RKO (cell line): ENCODE results near the gene NENF.
A peak's percentile ranks its signal among the peaks of the same experiment; 100 is the strongest.
"Not testable (repeated sequence)": the region's sequence is repeated elsewhere in the genome, so short reads cannot be mapped to it uniquely, and the experiment has no call there.

Experiments
- DNase-seq: peaks from one replicate; pipeline ENCODE4 v3.0.0-alpha.2; 2016; ENCODE audit warnings: low spot score

The NENF gene

GRCh38 chr1:212460376-212460775 lies 27.7 kb downstream of the NENF start:
- no peak for DNase-seq

GRCh38 chr1:212461916-212462660 lies 29.4 kb downstream of the NENF start:
- no peak for DNase-seq

- DNase-seq: no peak
These were observed 31.0 kb downstream of the NENF start for GRCh38 chr1:212463565-212464285.

DNA sequence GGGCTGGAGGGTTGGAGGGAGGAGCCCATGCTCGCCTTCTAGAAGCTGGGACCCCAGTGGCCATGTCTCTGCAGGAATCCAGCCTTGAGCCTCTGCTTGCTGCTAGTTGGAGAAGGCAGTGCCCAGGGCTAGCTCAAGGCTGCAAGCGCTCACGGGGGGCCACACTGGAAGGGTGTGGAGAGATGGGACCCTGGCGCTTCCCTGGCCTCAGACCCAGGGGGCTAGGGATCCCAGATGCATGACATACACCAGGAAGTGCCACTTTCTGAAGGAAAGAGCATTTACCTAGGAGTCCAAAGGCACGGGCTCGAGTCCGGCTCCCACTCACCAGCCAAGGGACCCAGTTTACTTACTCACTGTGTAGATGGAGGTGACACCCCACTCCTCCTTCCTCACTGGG lies 32.6 kb downstream of the NENF start:
- DNase-seq: no peak

DNA sequence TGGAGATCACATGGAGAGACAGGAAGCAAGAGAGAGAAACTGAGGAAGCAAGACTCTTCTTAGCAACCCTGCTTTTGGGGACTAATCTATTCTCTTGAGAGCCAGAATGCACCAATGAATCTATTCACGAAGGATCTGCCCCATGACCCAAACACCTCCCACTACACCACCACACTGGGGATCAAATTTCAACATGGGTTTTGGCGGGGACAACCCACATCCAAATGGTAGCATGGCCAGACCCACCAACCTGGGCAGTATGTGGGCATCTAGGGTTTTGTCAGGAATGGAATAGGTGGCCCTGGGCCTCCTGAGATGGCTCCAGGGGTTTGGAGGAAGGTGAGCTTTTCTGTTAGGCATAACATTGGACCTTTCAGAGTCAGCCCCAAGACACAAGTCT lies 33.7 kb downstream of the NENF start:
- DNase-seq: no peak

- no peak for DNase-seq
These were observed 34.4 kb downstream of the NENF start for GRCh38 chr1:212466898-212467650.

- DNase-seq: no peak
These were observed 35.2 kb downstream of the NENF start for GRCh38 chr1:212467843-212468482.

DNA sequence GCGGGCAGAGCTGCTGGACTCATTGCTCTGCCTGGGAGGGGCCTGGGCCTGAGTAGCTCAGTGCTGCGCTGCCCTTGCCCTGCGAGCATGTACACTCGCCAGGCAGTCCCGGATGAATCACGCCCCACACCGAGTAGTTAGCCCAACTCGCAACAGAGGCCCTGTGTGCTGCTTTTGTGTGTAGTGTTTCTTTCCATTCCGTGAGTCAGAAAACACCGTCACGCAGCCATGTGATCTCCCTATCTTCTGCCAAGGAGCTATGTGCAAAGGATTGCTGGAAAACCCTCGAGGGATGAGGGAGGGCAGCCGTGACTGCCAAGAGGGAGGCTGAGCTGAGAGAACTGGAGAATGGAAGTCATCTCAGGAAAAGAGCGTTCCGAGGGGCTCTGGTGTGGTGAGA lies 37.3 kb downstream of the NENF start:
- DNase-seq: peak; percentile 79

DNA sequence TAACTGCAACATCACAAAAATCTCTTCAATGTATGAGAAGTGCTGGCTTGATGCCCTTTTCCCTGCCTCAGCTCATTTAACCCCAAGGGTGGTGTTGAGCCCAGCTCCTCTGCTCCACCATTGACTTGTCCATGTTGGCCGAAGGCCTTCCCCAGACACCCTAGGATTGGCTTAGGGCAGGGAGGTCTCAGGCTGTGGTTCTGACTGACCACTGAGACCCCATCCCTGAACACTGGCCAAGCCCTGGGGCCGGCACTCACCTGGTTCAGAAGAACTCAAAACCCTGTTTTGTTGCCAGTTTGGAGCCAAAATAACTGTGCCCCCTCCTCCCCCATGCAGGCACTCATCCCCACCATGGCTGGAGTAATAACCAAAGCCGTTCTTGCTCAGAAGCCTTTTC lies 38.6 kb downstream of the NENF start:
- no peak for DNase-seq

GRCh38 chr1:212471891-212472675 lies 39.4 kb downstream of the NENF start:
- DNase-seq: no peak

- no peak for DNase-seq
These were observed 41.0 kb downstream of the NENF start for GRCh38 chr1:212473729-212474128.

DNA sequence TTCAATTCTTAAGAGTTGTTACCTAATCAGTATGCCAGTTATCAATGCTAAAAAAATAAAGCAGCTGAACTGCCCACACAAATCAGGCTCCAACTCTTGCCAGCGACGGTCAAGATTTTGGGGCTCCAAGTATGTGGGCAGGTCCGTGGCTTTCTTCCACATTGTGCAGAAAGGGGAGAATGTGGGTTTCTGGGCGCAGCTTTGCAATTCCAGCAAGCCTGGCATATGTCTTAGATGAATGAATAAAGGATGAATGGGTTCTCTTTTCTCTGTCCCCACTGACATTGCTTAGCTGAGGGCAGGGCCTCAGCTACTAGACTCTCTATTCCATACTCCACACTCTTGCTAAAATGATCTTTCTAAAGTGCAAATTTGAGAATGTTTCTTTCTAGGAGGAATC lies 42.4 kb downstream of the NENF start:
- no peak for DNase-seq

DNA sequence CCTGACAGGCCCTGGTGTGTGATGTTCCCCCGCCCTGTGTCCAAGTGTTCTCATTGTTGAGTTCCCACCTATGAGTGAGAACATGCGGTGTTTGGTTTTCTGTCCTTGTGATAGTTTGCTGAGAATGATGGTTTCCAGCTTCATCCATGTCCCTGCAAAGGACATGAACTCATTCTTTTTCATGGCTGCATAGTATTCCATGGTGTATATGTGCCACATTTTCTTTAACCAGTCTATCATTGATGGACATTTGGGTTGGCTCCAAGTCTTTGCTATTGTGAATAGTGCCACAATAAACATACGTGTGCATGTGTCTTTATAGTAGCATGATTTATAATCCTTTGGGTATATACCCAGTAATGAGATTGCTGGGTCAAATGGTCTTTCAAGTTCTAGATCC lies 43.1 kb downstream of the NENF start:
- not testable (repeated sequence) for DNase-seq

DNA sequence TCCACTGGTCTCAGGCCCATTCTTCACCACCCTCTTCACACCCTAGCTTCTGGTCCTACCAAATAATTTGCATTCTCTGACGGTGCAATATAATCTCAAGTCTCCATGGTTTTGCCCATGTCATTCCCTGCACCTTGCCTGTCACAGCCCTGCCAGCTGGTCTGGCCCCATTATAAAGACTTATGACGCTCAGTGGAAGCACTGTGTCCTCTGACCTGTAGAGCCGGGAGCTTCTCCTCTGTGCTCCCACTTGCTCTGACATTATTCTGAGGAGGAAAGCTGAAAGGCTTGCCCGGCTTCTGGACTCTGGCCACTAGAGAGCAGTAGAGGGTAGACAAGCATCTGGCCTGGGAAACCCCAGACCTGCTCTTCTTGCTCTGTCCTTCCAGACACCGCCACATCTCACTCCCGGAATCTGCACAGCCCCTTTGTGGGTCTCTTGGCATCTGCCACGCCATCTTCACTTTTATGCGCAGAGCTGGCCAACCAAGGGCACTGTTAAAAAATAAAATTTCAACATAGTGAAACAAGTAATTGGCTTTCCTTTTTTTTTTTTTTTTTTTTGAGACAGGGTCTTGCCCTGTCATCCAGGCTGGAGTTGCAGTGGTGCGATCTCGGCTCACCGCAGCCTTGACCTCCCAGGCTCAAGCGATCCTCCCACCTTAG lies 44.4 kb downstream of the NENF start:
- peak; percentile 88 for DNase-seq

DNA sequence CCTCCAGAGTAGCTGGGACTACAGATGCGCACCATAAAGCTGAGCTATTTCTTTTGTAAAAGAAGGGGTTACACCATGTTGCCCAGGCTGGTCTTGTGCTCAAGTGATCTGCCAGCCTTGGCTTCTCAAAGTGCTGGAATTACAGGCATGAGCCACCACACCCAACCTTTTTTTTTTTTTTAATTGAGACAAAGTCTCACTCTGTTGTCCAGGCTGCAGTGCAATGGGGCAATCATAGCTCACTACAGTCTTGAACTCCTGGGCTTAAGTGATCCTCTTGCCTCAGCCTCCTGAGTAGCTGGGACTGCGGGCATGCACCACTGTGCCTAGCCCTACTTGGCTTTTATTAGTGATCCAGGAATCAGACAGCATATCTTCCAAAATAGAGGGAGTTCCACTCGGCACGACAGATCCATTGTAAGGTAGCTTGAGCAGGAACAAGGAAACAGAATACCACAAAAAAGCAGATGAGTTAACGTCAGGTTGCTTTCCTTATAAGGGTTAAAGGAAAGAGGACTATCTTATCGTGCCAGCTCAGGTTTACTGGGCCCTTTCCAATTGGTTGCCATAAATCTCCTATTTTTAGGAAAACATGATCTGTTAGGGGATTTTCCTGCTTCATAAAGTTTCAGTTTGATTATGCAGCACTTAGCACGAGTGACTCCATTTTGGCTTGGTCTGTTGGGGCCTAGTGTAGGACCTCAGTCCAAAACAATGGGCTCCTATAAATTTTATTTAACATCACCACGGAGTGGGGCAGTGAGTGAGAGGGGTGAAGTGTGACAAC lies 45.2 kb downstream of the NENF start:
- no peak for DNase-seq

DNA sequence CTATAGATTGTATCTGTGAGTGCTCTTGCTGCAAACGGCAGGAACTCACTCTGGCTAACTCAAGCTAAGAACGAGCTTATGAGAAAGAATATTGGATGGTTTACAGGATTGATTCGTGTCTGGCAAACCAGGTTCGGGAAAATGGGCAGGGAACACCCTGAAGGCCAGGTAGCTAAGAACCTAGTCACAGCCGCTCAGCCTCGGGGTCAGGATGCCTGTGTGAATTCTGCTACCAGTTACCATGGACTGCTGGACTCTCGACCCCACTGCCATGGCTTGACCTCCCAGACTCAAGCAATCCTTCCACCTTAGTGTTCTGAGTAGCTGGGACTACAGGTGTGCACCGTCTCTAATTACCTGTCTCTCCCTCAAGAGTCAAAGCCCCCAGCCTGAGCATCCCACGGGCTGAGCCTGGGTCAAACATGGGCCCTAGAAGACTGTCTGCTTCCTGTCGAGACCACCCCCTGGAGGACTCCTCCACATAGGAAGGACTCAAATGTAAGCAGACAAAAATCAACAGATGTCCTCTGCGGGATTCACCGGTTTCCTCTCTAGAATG lies 45.8 kb downstream of the NENF start:
- DNase-seq: no peak

GRCh38 chr1:212479188-212479587 lies 46.5 kb downstream of the NENF start:
- no peak for DNase-seq

DNA sequence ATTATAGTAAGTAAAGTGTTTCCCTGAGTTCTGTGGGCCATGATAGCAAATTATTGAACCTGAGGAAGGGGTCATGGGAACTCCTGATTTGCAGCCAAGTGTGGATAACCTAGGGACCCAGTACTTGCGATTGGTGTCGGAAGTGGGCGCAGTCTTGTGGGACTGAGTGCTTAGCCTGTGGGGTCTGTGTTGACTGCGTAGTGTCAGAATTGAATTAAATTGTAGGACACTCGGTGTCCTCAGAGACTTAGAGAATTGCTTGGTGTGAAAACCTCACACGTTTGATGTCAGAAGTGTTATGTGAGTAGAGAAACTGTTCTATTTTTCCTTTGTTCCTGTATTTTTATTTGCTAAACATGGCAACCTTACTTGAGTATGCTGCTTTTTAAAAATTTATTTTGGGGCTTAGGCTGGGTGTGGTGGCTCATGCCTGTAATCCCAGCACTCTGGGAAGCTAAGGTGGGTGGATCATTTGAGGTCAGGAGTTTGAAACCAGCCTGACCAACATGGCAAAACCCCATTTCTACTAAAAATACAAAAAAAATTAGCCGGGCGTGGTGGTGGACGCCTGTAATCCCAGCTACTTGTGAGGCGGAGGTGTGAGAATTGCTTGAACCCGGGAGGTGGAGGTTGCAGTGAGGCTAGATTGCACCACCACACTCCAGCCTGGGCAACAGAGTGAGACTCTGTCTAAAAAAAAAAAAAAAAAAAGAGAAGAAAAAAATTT lies 48.2 kb downstream of the NENF start:
- not testable (repeated sequence) for DNase-seq

GRCh38 chr1:212481438-212481767 lies 48.7 kb downstream of the NENF start:
- no peak for DNase-seq
